KMS-11 (cell line): ENCODE measurements around the gene MEIS1.

Experiments used
- H2AFZ ChIP-seq: fragments of 200-600 bp; sonication (generic); 2 replicates; pipeline ENCODE4 v1.6.1; 2016; ENCODE audit warnings: antibody characterized with exemption, mixed run types, low read depth
- H3K27ac ChIP-seq: fragments of 200-600 bp; sonication (generic); 2 replicates; pipeline ENCODE4 v1.6.1; 2016; ENCODE audit warnings: mild to moderate bottlenecking, mixed run types
- H3K27me3 ChIP-seq: fragments of 200-600 bp; sonication (generic); 2 replicates; pipeline ENCODE4 v1.6.1; 2017; ENCODE audit warnings: mild to moderate bottlenecking, low read depth, mixed run types, moderate library complexity; ENCODE audit not compliant: insufficient read depth
- H3K36me3 ChIP-seq: fragments of 200-600 bp; sonication (generic); 2 replicates; pipeline ENCODE4 v1.6.1; 2017; ENCODE audit warnings: mild to moderate bottlenecking, mixed run types; ENCODE audit not compliant: insufficient read depth
- H3K4me1 ChIP-seq: fragments of 200-600 bp; sonication (generic); 2 replicates; pipeline ENCODE4 v1.6.1; 2016; ENCODE audit warnings: mild to moderate bottlenecking, low read depth, mixed run types; ENCODE audit not compliant: poor library complexity, severe bottlenecking
- H3K4me2 ChIP-seq: fragments of 200-600 bp; sonication (generic); 2 replicates; pipeline ENCODE4 v1.7.0; 2016; ENCODE audit warnings: mild to moderate bottlenecking, mixed run types
- H3K4me3 ChIP-seq: fragments of 200-600 bp; sonication (generic); IDR thresholded peaks from 2 replicates; pipeline ENCODE4 v1.6.1; 2017; ENCODE audit warnings: low read depth, low read length, mixed read lengths; ENCODE audit not compliant: insufficient read depth
- H3K79me2 ChIP-seq: fragments of 200-600 bp; sonication (generic); 2 replicates; pipeline ENCODE4 v1.6.1; 2016; ENCODE audit warnings: low read depth, mixed run types; ENCODE audit not compliant: insufficient read depth
- H3K9ac ChIP-seq: fragments of 200-600 bp; sonication (generic); 2 replicates; pipeline ENCODE4 v1.6.1; 2016; ENCODE audit warnings: mild to moderate bottlenecking, mixed run types
- H4K20me1 ChIP-seq: fragments of 200-600 bp; sonication (generic); 2 replicates; pipeline ENCODE4 v1.6.1; 2016; ENCODE audit warnings: mild to moderate bottlenecking, mixed run types; ENCODE audit not compliant: insufficient read depth
- TF ChIP-seq, protein P1 (sequence below): fragments of 200-600 bp; sonication (generic); conservative IDR thresholded peaks from 2 replicates; pipeline ENCODE4 v1.6.1; 2017; ENCODE audit warnings: low read depth, mild to moderate bottlenecking, antibody characterized with exemption, low read length, moderate library complexity, mixed read lengths

The MEIS1 gene

DNA sequence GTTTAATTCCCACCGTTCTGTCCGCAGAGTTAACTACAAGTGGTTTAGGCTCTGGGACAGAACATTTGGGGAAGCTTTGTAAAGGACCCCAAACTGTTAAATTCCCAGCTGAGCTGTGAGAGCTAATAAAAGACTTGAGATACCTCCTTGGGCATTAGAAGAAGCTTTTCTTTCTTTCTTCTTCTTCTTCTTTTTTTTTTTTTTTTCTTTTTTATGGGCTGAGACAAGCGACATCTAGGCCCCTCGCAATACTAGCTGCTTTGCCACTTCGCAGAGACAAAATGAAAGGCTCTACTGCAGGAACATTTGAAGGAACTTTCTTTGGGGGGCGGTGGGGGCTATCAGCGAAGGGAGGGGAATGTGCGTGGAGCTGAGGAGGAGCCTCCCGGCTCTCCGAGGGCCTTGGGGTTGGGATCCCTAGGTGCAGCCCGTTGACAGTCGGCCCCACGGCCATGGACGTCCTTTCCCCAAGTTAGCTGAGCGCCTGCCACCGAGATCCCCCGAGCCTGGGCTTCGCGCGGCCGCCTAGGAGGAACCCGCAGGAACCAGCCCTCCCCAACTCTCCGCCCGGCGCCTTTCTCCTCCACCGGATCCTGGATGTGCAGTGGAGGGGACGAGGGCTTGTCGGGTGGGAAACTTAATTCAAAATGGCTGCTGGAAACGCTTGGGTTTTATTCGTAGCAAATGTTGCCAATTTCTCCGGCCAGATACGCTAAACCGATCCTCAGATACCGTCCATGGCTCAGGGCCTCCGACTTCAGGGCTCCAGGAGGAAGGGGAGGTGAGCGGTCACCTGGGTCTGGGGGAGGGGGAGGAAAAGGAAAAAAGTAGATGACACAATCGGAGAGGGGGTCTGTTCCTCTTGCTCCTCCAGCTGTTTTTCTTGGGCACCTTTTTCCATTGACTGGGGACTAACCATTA is 4.2 kb downstream of the MEIS1 start:
- Histone ChIP-seq H4K20me1 (no peaks in the 10 kb centered on the region), H2AFZ (no peak overlapping the region), H3K4me2 (peak overlapping the region; percentile 38; the same call in 1 of the 2 replicates), H3K36me3 (no peaks in the 10 kb centered on the region), H3K27me3 (no peaks in the 10 kb centered on the region), H3K4me3 (no peak overlapping the region), H3K9ac (peak overlapping the region; percentile 92), H3K27ac (peak overlapping the region; percentile 94), H3K4me1 (peaks cover 16% of the 10 kb centered on the region), H3K79me2 (peaks cover 41% of the 10 kb centered on the region)
- TF ChIP-seq, protein P1, sequence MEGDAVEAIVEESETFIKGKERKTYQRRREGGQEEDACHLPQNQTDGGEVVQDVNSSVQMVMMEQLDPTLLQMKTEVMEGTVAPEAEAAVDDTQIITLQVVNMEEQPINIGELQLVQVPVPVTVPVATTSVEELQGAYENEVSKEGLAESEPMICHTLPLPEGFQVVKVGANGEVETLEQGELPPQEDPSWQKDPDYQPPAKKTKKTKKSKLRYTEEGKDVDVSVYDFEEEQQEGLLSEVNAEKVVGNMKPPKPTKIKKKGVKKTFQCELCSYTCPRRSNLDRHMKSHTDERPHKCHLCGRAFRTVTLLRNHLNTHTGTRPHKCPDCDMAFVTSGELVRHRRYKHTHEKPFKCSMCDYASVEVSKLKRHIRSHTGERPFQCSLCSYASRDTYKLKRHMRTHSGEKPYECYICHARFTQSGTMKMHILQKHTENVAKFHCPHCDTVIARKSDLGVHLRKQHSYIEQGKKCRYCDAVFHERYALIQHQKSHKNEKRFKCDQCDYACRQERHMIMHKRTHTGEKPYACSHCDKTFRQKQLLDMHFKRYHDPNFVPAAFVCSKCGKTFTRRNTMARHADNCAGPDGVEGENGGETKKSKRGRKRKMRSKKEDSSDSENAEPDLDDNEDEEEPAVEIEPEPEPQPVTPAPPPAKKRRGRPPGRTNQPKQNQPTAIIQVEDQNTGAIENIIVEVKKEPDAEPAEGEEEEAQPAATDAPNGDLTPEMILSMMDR, result no peak

DNA sequence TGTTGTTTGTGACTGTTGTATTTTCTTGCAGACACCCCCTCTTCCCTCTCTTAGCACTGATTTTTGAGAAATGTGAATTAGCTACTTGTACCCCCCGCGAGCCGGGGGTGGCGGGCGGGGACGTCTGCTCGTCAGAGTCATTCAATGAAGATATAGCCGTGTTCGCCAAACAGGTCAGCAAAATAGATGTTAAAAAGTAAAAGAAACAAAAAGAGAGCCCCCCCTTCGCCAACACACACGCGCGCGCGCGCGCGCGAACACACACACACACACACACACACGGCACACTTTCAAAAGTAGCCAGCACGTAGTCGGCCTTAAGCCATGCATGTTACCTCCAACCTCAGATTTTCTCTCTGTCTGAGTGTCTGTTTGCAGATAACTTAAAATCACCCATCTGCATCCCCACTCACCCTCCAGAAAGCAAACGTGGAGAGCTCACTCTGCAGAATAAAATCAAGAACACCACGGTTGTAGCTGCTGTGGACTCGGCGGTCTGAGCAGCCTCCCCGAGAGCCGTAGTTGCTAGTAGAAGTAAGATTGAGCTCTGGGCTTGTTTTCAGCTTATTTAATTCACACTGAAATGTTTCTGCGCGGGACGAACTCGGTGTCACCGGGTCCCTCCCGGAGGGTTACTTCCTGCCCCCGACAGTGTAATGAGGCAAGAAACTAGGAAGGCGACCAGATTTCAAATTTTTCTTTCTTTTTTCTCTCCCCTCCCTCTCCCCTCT is 5.1 kb downstream of the MEIS1 start:
- Histone ChIP-seq H3K4me1 (peaks cover 16% of the 10 kb centered on the region), H3K79me2 (peaks cover 41% of the 10 kb centered on the region), H3K36me3 (no peaks in the 10 kb centered on the region), H3K27ac (peak overlapping the region; percentile 94), H3K27me3 (no peaks in the 10 kb centered on the region), H3K4me2 (peak overlapping the region; percentile 19; the same call in 1 of the 2 replicates), H3K9ac (peak overlapping the region; percentile 92), H3K4me3 (no peak overlapping the region), H2AFZ (no peak overlapping the region), H4K20me1 (no peaks in the 10 kb centered on the region)
- TF ChIP-seq, protein P1, result no peak

DNA sequence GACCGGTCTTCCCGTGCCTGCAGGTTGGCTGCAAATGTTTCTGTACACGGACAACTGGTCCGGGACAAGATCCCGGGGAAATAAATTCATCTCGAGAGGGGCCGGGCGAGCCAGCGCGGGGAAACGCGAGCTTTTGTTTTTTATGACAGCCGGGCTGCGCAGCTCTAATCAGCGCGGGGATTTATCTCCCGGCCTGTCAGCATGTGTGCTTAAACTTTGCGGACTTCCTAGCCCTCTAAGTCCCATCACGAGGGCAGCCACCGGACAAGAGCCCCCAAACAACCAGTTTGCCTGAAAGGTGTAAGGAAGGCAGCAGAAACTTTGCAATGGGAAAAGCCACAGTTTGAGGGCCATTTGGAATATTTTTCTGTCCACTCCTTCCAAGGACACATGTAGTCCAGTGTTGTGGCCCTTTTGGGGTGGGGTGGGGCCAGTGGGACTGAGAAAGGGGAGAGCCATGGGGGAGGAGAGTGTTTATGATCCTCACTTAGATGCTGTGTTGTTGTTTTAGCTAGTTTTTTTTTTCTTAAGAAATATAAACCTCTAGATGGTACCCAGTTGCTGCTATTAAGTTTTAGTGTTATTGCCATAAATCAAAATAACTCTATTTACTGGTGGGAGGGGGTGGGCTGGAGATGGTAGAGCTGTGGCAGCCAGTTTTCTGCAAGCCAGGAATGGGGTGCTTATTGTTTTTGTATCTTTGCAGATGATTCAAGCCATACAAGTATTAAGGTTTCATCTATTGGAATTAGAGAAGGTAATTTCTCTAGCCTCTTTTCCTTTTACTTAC is 6.0 kb downstream of the MEIS1 start:
- no peak overlapping the region for H3K4me3 ChIP-seq

More for the DNA sequence above, 6.0 kb downstream of the MEIS1 start:
- H3K4me2 ChIP-seq, result no peak overlapping the region; the same call in 1 of the 2 replicates
- peaks cover 34% of the 10 kb centered on the region for H3K79me2 ChIP-seq
- TF ChIP-seq, protein P1, result no peak
- no peaks in the 10 kb centered on the region for H4K20me1 ChIP-seq
- no peak overlapping the region for H2AFZ ChIP-seq
- no peak overlapping the region for H3K27ac ChIP-seq
- H3K9ac ChIP-seq, result no peak overlapping the region
- H3K4me1 ChIP-seq, result peaks cover 16% of the 10 kb centered on the region
- no peaks in the 10 kb centered on the region for H3K36me3 ChIP-seq
- H3K27me3 ChIP-seq, result no peaks in the 10 kb centered on the region
